D721Med (cell line): ENCODE data around the gene MYO16.

Experiments used
- DNase-seq: peaks from one replicate; pipeline ENCODE4 v3.0.0; 2011; ENCODE audit warnings: low spot score; ENCODE audit not compliant: insufficient read length
- FAIRE-seq: peaks from 2 replicates; lab custom pipeline; 2011; peaks lifted over from hg19 to GRCh38; lab: Jason Lieb, UNC
- CTCF ChIP-seq: IDR thresholded peaks from 2 replicates; pipeline ENCODE4 v1.5.1; 2012; ENCODE audit warnings: mild to moderate bottlenecking, control low read depth; ENCODE audit not compliant: insufficient read depth; ENCODE audit errors: missing control alignments

The MYO16 gene

GRCh38 chr13:109009756-109010155 is 380.3 kb downstream of the MYO16 start:
- DNase-seq (no peak), FAIRE-seq (no peak)
- no peak for TF ChIP-seq CTCF

GRCh38 chr13:109010912-109011311 is 381.5 kb downstream of the MYO16 start:
- no peak for TF ChIP-seq CTCF
- no peak for FAIRE-seq
- DNase-seq, result no peak

GRCh38 chr13:109012115-109012514 is 382.7 kb downstream of the MYO16 start:
- no peak for FAIRE-seq
- no peak for TF ChIP-seq CTCF

GRCh38 chr13:109021558-109021957 is 392.1 kb downstream of the MYO16 start:
- no peak for TF ChIP-seq CTCF
- DNase-seq (no peak), FAIRE-seq (no peak)

More at GRCh38 chr13:109012115-109012514, 382.7 kb downstream of the MYO16 start:
- no peak for DNase-seq

GRCh38 chr13:109024611-109025010 is 395.2 kb downstream of the MYO16 start:
- TF ChIP-seq CTCF, result no peak
- DNase-seq (no peak), FAIRE-seq (no peak)

GRCh38 chr13:109026266-109026665 is 396.9 kb downstream of the MYO16 start:
- TF ChIP-seq CTCF, result no peak
- no peak for FAIRE-seq
- DNase-seq, result no peak

- FAIRE-seq (no peak), DNase-seq (no peak)
- no peak for TF ChIP-seq CTCF
Observed at GRCh38 chr13:109028624-109029023, 399.2 kb downstream of the MYO16 start.
